ENCODE data around the gene TIPARP. TPM values are rescaled to one million over a fixed set of nuclear protein-coding genes. Genes with fewer than 3 reads are reported as not detected.
A peak's percentile ranks its signal among the peaks of the same experiment; 100 is the strongest.

Gene TIPARP
- total and polyA plus RNA-seq, 7 donors = 12.2 to 42.8 (median 25.8) TPM

GRCh38 chr3:156689608-156690007 is 15.2 kb downstream of the TIPARP start:
- H3K27me3 ChIP-seq = no peaks in the 10 kb centered on the region
- no peak for DNase-seq
- intact Hi-C loops (cut with DNase I) = no loop called here
- H3K4me3 ChIP-seq = no peak overlapping the region
- WGBS, 2 donors = 0 to 29% methylated on average over 1 of the region's 1 CpG
- no peak for TF ChIP-seq POLR2AphosphoS5 (IDR thresholded peaks at IDR 0.05)
- TF ChIP-seq EP300 (IDR thresholded peaks at IDR 0.05) = no peak
- no peak for TF ChIP-seq POLR2A (IDR thresholded peaks at IDR 0.05)
- TF ChIP-seq CTCF (IDR thresholded peaks at IDR 0.05) = no peak
- no peaks in the 10 kb centered on the region for H3K9me3 ChIP-seq
- H3K27ac ChIP-seq = no peak overlapping the region
- H3K36me3 ChIP-seq = peaks cover 0 to 11% (median 2%) of the 10 kb centered on the region in 4 donors
- peaks cover 0 to 92% (median 72%) of the 10 kb centered on the region in 4 donors for H3K4me1 ChIP-seq

GRCh38 chr3:156691920-156692319 is 17.5 kb downstream of the TIPARP start:
- Histone ChIP-seq H3K27ac (no peak overlapping the region), H3K4me1 (peaks cover 0 to 68% (median 51%) of the 10 kb centered on the region in 4 donors), H3K27me3 (no peaks in the 10 kb centered on the region), H3K4me3 (no peak overlapping the region), H3K36me3 (peaks cover 8 to 34% (median 14%) of the 10 kb centered on the region in 4 donors), H3K9me3 (no peaks in the 10 kb centered on the region)
- no peak for DNase-seq
- TF ChIP-seq CTCF (IDR thresholded peaks at IDR 0.05) (no peak), POLR2A (IDR thresholded peaks at IDR 0.05) (no peak), POLR2AphosphoS5 (IDR thresholded peaks at IDR 0.05) (no peak)
- 73 to 90% methylated on average over 1 of the region's 1 CpG for whole genome bisulfite sequencing, 2 donors
- intact Hi-C loops (cut with DNase I) = no loop called here

GRCh38 chr3:156693166-156693565 is 18.8 kb downstream of the TIPARP start:
- Histone ChIP-seq H3K27me3 (no peaks in the 10 kb centered on the region), H3K4me1 (peaks cover 0 to 56% (median 39%) of the 10 kb centered on the region in 4 donors), H3K27ac (no peak overlapping the region), H3K4me3 (no peak overlapping the region), H3K9me3 (no peaks in the 10 kb centered on the region), H3K36me3 (peaks cover 8 to 46% (median 14%) of the 10 kb centered on the region in 4 donors)
- TF ChIP-seq CTCF (IDR thresholded peaks at IDR 0.05) (no peak), EP300 (IDR thresholded peaks at IDR 0.05) (no peak), POLR2A (IDR thresholded peaks at IDR 0.05) (no peak), POLR2AphosphoS5 (IDR thresholded peaks at IDR 0.05) (no peak)
- DNase-seq = no peak
- WGBS, 2 donors = 80 to 81% methylated on average over 2 of the region's 2 CpGs
- intact Hi-C loops (cut with DNase I) = no loop called here

GRCh38 chr3:156694536-156694935 is 20.1 kb downstream of the TIPARP start:
- H3K4me1 ChIP-seq = peaks cover 0 to 42% (median 27%) of the 10 kb centered on the region in 4 donors
- H3K36me3 ChIP-seq = peaks cover 8 to 57% (median 18%) of the 10 kb centered on the region in 4 donors
- H3K27me3 ChIP-seq = no peaks in the 10 kb centered on the region
- no peak overlapping the region for H3K4me3 ChIP-seq
- H3K27ac ChIP-seq = no peak overlapping the region
- DNase-seq = no peak
- no peaks in the 10 kb centered on the region for H3K9me3 ChIP-seq
- no peak for TF ChIP-seq POLR2A (IDR thresholded peaks at IDR 0.05)
- TF ChIP-seq EP300 (IDR thresholded peaks at IDR 0.05) = no peak
- no peak for TF ChIP-seq POLR2AphosphoS5 (IDR thresholded peaks at IDR 0.05)
- no peak for TF ChIP-seq CTCF (IDR thresholded peaks at IDR 0.05)
- intact Hi-C loops (cut with DNase I) = no loop called here

- peak in 1 of 4 donors; percentile 24 for TF ChIP-seq POLR2AphosphoS5 (IDR thresholded peaks at IDR 0.05)
- TF ChIP-seq EP300 (IDR thresholded peaks at IDR 0.05) = no peak
- no peak for DNase-seq
- no peak overlapping the region for H3K4me3 ChIP-seq
- H3K27me3 ChIP-seq = no peaks in the 10 kb centered on the region
- peaks cover 0 to 79% (median 18%) of the 10 kb centered on the region in 4 donors for H3K36me3 ChIP-seq
- no peak overlapping the region for H3K27ac ChIP-seq
- 56 to 86% methylated on average over 1 of the region's 1 CpG for WGBS, 2 donors
- H3K4me1 ChIP-seq = no peaks in the 10 kb centered on the region
- no peaks in the 10 kb centered on the region for H3K9me3 ChIP-seq
- intact Hi-C loops (cut with DNase I) = no loop called here
These were observed 28.0 kb downstream of the TIPARP start for GRCh38 chr3:156702367-156702766.

Data from sigmoid colon (tissue), 7 donors.